HG03558 (cell line): Measurements from ENCODE around the gene SLC24A1.

ENCODE experiments used
- ATAC-seq: cut with Tn5 transposase; IDR thresholded peaks from one replicate; pipeline ENCODE4 v1.9.1; 2021; ENCODE audit warnings: moderate number of reproducible peaks; ENCODE audit not compliant: unreplicated experiment; ENCODE audit errors: extremely low read depth

SLC24A1 gene

GRCh38 chr15:65621638-65622037, at the start of gene SLC24A1:
Gene SLC24A1, plus strand, starts transcription at chr15:65621938. Its CDS starts 2,143 bp downstream, at chr15:65624081.
- no peak for ATAC-seq

GRCh38 chr15:65571971-65572370, 49.8 kb upstream of the SLC24A1 start:
- ATAC-seq: no peak

GRCh38 chr15:65576664-65577063, 45.1 kb upstream of the SLC24A1 start:
- no peak for ATAC-seq

GRCh38 chr15:65577129-65577996, 44.4 kb upstream of the SLC24A1 start:
- no peak for ATAC-seq

GRCh38 chr15:65578904-65579728, 42.6 kb upstream of the SLC24A1 start:
- no peak for ATAC-seq

GRCh38 chr15:65579762-65580161, 42.0 kb upstream of the SLC24A1 start:
- no peak for ATAC-seq

- no peak for ATAC-seq
Measured at GRCh38 chr15:65580287-65580686, 41.5 kb upstream of the SLC24A1 start.

DNA sequence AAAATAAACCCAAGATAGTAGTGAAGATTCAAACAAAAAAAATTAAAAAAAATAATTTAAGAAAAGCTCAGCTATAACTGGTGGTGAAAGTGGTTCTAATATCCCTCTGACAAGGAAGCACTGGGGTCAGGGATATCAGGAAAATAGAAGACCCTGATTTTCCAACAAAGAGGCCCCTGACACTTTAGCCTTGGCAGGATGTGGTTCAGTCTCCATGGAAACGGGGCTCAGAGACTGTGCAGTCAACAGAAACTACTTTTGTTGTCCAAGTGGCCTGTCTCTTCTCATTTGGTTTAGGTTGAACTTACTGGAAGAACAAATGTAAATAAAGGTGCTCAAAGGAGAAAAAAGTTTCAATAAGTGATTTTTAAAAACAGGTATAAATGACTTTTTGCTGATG, 38.0 kb upstream of the SLC24A1 start:
- no peak for ATAC-seq

DNA sequence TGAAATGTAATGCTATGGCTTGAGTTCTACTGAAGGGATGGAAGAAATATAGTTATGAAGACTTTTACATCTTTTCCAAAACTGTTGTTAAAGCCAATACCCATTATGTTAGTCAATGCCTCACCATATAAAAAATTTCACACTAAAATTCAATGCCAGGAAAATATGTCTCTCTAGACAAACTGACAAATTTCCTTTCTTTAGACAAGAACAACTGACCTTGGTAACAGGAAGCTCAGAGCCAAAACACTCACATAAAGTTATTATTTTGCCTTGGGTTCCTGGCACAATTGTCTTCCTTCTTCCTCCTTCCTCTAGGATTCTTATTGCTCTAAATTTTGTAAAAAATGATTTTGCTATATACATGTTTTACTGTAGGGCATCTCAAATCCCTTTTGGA, 37.5 kb upstream of the SLC24A1 start:
- no peak for ATAC-seq

GRCh38 chr15:65587094-65587493, 34.6 kb upstream of the SLC24A1 start:
- ATAC-seq: no peak

GRCh38 chr15:65595960-65596359, 25.8 kb upstream of the SLC24A1 start:
- no peak for ATAC-seq

- no peak for ATAC-seq
Measured at GRCh38 chr15:65598468-65598867, 23.3 kb upstream of the SLC24A1 start.

DNA sequence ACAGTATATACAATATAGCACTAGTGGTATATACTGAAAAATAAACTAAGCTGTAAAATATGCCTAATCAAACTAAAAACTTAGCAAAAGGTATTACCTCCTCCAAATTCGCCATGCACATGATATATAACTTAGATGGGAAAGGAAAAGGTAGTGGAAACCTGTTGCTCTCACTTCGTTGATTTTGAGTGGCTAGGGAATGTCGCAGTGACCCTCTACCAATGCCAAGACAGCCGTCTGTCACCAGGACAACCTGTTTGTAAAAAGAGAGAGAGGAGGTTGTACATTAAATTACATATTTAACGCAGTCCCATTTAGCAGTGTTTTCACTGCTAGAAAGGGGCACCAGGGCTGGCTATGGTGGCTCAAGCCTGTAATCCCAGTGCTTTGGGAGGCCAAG, 22.1 kb upstream of the SLC24A1 start:
- ATAC-seq: no peak

DNA sequence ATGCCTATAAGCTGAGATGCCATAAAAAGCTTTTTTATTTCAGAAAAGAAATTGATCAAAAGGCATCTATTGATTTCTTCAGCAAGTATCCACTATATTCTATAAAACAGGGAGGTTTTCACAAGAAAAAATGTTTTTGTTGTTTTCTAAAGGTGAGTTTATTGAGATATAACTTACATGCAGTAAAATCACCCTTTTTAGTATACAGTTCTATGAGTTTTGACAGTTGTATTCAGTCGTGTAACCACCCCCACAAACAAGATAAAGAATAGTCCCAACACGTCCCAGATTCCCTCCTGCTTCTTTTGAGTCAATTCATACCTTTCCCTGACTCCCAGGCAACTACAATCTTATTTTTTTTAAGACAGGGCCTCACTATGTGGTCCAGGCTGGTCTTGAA, 18.6 kb upstream of the SLC24A1 start:
- no peak for ATAC-seq

- ATAC-seq: no peak
Measured at GRCh38 chr15:65603559-65603958, 18.2 kb upstream of the SLC24A1 start.

DNA sequence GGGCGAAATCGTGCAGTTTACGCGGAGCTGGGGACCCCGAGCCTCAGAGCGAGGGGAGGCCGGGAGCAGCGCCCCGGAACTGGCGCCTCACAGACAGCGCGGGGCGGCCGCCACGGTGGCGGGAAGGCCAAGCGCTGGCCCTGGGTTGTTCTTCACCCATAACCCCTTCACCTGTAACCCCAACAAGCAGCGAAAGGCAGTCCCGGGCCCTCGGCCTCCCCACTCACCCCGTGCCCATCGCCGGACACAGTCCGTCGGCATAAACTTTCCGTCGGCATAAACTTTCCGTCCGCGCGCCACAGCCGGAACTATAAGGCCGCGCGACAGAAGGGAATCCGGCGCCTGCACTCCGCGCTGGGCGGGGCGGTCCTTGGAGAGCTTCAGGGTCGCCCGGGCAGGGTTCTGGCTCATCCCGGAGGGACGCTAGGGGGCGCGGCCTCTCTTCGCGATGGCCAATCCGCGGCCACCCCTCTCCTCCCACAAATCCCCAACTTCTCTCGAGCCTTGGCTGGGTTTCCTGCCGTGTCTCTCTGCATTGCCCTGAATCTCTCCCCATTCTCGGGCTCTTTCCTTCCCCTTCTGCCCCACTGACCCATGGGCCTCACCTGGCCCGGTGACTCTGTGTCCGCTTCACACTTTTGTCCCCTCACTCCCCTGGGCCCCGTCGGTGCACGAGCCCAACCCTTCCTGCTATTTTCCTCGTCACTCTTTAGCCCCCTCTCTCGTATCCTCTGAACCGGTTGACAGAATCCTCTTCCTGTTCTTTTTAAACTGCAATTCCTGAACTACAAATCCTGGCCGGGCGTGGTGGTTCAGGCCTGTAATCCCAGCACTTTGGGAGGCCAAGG, 10.6 kb upstream of the SLC24A1 start, which contains the start of gene INTS14:
Gene INTS14 (minus strand): TSS at position 261 of the 848 bp plus-strand sequence. CDS start 3,751 bp downstream, outside the sequence.
- ATAC-seq: peak; percentile 78

GRCh38 chr15:65611888-65612615, 9.7 kb upstream of the SLC24A1 start:
- ATAC-seq: no peak

- no peak for ATAC-seq
Measured at GRCh38 chr15:65612616-65612946, 9.2 kb upstream of the SLC24A1 start.

GRCh38 chr15:65612949-65613744, 8.6 kb upstream of the SLC24A1 start:
- no peak for ATAC-seq
